WI38 (cell line): ENCODE results near the gene DEGS2.
"Not testable (repeated sequence)": the region's sequence is repeated elsewhere in the genome, so short reads cannot be mapped to it uniquely, and the experiment has no call there.

ENCODE experiments used
- H3K4me3 ChIP-seq: 2 replicates; pipeline ENCODE4 v1.5.1; 2011; ENCODE audit warnings: low read depth, mild to moderate bottlenecking, control low read depth, low read length
- TF ChIP-seq, protein P1 (sequence below): IDR thresholded peaks from 2 replicates; pipeline ENCODE4 v1.5.1; 2012; ENCODE audit warnings: low read depth, mild to moderate bottlenecking, control low read depth, low read length

Gene DEGS2

DNA sequence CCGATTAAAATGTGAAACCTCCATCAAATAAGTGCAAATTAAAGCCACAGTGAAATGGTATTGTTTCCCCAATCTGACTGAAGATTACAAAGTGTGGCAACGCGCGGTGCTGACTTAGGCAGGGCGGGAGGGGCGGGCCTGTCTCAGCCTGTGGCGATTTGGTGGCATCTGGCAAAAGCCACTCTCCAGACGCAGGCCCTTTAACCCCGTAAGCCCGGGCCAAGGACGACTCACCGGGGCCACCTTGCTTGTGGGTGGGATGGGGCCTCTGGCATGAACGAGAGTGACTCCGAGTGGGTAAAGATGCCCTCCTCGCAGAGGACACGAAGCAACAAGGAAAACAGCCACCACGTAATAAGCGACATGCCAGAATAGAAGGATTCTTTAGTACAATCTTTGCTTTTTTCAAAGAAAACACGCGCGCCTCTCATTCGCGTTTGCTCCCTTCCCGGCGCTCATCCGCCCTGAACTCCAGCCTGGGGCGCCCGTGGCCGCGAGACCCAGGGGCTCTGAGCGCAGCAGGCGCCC lies 815 bp downstream of the DEGS2 start:
- TF ChIP-seq, protein P1, sequence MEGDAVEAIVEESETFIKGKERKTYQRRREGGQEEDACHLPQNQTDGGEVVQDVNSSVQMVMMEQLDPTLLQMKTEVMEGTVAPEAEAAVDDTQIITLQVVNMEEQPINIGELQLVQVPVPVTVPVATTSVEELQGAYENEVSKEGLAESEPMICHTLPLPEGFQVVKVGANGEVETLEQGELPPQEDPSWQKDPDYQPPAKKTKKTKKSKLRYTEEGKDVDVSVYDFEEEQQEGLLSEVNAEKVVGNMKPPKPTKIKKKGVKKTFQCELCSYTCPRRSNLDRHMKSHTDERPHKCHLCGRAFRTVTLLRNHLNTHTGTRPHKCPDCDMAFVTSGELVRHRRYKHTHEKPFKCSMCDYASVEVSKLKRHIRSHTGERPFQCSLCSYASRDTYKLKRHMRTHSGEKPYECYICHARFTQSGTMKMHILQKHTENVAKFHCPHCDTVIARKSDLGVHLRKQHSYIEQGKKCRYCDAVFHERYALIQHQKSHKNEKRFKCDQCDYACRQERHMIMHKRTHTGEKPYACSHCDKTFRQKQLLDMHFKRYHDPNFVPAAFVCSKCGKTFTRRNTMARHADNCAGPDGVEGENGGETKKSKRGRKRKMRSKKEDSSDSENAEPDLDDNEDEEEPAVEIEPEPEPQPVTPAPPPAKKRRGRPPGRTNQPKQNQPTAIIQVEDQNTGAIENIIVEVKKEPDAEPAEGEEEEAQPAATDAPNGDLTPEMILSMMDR, result no peak
- H3K4me3 ChIP-seq, result no peak overlapping the region

DNA sequence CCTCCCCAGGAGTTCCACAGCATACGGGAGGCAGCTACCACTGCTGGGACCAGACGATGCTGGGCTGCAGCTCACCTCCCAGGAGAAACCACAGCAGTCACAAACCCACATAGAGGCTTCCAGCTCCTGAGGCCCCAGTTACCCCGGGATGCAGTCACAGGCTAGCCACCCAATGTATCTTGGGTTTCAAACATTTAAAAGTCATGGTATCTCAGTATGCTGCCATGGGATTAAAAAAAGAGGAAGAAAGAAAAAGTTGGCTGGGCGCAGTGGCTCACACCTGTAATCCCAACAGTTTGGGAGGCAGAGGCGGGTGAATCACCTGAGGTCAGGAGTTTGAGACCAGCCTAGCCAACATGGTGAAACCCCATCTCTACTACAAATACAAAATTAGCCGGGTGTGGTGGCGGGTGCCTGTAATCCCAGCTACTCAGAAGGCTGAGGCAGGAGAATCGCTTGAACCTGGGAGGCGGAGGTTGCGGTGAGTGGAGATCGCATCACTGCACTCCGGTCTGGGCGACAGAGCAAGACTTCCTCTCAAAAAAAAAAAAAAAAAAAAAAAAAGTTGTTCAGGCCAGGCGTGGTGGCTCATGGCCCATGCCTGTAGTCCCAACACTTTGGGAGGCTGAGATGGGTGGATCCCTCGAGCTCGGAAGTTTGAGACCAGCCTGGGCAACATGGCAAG lies 1.8 kb downstream of the DEGS2 start:
- not testable (repeated sequence) for H3K4me3 ChIP-seq

DNA sequence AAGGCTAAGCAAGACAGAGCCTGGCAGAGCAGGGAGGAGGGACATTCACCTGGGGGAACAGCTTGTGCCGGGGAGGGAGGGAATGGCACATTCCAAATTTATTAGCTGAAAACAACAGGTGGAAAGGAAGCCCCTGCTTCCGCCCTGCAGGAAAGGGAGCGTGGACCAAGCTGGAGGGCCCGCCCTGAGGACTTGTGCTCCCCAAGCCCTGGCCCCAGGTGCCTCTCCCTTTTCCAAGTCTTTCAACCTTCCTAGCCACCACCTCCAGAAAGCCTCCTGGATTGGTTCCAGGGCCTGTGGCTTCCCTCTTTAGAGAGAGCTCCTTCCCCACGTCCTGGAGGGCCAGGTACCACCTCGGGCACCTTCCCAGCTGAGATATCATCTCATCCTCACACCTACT lies 2.7 kb downstream of the DEGS2 start:
- H3K4me3 ChIP-seq, result no peak overlapping the region
- TF ChIP-seq, protein P1, result no peak

DNA sequence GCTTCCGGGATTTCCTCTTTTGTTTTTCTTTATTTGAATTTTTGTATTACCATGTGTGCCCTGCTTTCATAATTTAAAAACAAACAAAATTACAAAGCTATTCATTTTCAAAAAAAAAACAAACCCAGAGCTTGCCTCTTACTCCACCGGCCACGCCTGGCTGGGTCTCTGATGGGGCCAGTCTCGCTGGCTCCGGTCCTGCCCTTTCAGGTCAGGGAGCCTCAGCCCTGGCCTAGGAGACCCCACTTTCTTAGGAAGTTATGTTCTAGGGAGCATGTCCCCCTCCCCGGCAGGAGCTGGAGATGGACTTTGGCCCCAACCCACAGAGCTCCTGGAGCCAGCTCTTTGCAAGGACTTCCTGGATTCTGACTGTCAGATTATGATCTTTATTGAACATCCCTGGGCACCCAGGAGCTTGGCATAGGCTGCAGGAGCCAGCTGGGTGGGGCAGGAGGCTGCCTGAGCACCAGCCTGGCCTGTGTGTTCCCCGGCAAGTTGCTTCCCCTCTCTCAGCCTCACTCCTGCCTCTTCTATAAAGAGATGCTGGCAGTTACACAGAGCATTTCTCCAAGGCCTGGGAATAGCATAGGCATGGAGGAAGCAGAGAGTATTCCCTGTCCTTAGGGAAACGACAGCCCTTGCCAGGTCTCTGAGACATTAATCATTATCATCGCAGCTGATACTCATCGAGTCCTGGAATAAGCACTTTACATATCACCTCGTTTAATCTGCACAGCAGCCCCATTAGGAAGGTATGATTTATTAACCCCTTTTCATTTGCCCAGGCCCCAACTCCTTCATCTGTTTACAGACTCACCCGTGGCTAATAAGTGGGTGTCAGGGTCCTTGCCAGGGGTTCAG lies 3.5 kb downstream of the DEGS2 start:
- no peak overlapping the region for H3K4me3 ChIP-seq
- TF ChIP-seq, protein P1, result no peak

DNA sequence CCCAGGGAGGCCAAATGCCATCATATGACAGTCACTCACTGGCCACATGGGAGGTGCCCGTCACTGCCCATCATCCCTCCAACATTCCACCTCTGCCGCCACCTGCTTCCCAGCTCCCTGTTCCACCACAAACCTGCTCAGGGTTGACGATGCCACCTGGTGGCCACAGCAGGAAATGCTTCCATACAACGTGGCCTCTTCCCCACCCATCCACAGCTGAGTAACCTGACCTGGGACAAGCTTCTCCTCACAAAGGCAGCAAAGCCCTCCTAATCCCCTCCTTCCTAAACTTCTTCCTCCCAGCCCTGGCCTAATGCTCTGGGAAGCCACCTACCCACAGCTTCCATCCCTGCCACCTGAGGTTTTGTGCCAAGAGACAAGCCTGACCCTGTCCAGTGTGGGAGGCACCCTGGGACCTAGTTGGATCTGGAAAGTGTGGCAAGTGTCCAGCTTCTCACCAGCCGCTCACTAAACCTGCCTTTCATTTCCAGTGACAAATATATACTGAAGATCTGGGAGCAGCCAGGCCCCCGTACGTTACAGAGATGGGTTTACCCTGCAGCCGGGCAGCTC lies 4.3 kb downstream of the DEGS2 start:
- no peak overlapping the region for H3K4me3 ChIP-seq
- TF ChIP-seq, protein P1, result peak; percentile 53

DNA sequence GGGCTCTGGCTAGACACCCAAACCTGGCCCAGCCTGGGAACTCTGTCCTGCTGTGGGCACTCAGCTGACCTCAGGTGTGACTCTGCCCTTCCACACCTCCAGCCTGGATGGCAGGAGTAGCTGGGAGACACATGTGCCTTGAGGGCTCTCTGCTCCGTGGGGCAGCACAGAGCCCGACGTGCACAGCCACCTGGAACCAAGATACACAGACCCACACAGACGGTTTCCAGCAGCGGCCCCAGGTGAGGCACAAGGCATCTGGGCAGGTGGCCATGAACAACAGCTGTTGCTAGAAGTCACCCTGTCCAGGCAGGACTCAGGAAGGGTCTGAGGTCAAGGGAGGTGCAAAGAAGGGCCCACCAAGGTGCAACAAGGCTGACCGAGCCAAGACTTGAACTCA lies 5.9 kb downstream of the DEGS2 start:
- H3K4me3 ChIP-seq, result no peak overlapping the region
- TF ChIP-seq, protein P1, result no peak

DNA sequence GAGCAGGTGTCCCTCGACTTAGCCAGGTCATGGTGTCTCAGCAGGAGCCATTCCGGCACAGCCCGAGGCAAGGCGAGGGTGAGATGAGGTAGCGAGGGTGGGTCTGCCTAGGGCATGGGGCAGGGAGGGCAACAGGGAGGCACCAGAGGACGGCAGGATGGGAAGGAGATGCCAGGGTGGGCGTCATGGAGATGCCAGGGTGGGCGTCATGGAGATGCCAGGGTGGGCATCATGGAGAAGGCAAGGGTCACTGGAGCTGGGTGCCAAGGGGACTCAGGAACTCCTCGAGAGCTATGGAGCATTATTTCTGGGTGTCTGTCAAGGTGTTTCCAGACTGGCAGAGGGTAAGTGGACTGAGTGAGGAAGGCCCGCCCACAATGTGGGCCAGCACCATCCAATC lies 7.4 kb downstream of the DEGS2 start:
- H3K4me3 ChIP-seq, result no peak overlapping the region
- TF ChIP-seq, protein P1, result no peak
